SK-MEL-5 (cell line): ENCODE results near the gene RIC3. TPM values are rescaled to one million over a fixed set of nuclear protein-coding genes. Genes with fewer than 3 reads are reported as not detected.

Source experiments
- DNase-seq: peaks from one replicate; pipeline ENCODE4 v3.0.0-alpha.2; 2016; ENCODE audit warnings: low read depth, low spot score
- in situ Hi-C: cut with HindIII; loops from 2 replicates; pipeline ENCODE4 v1.10.0; 2016; ENCODE audit warnings: low sequenced_read_pairs, high pct_unique_total_duplicates, low pct_unique_long_range_greater_than_20kb
- total RNA-seq: library from RNA; depleted of rRNA; stranded (reverse); fragments of >200 nt; shearing (Covaris generic); gene quantifications from 2 replicates; pipeline ENCODE4 v1.2.3, GENCODE V29; 2014

The RIC3 gene
- total RNA-seq, 1 experiment from 2014 or later, result 0.34 TPM

DNA sequence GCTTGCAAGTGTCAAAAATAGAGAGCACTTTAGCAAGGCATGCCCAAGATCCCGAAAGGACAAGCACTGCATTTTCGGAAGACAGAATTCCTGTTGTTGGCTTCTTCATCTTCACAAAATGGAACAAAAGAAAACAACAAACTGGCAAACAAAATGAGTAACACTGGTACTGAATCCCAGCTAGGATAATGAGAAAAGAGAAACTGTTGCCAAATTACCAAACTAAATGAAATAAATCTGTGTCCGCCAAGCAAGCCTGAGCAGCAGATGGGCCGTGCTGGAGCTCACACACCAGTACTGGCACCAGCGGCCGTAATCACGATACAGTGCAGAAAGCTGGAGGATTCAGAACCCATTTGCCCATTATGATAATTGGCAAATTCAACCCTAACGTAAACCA, 57.2 kb downstream of the RIC3 start:
- no peak for DNase-seq
- in situ Hi-C loops, result no loop called here

- in situ Hi-C loops, result no loop called here
Observed at GRCh38 chr11:8110396-8110795, 58.4 kb downstream of the RIC3 start.

DNA sequence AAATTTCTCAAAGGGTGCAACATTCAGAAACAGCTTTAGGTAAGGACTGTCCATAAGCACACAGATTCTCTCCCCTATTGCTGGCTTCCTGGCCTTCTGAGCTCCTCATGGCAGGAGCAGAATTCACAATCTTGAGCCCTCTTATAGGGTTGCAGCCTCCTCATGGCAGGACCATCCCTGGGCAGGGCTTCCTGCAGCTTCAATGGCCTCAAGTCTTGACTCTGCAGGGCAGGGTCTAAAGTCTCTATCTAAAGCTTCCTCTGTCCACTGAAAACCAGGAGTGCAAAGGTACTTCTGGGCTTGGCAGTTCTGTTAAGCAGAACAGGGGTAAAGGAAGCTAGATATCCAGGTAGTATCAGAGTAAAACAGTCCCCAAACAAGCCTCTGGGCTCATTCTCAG, 59.1 kb downstream of the RIC3 start:
- DNase-seq, result no peak
- in situ Hi-C loops, result no loop called here

More at GRCh38 chr11:8110396-8110795, 58.4 kb downstream of the RIC3 start:
- DNase-seq, result no peak

DNA sequence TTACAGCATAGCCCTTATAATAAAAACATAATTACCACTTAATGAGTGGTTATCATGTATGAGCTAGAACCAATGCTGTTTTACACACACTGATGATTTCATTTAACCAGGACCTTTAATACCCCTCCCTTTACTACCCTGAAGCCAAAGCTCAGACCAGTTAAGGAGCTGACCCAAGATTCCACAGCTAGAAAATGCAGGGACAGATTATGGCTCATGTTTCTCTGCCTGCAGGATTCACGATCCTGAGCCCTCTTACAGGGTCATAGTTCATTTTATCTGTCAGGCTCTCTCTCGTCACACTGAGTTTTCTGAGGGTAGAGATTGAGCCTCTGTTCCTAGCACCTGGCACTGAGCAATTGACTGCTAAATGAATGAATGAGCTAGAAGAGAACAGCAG, 60.4 kb downstream of the RIC3 start:
- in situ Hi-C loops, result no loop called here
- DNase-seq, result no peak

DNA sequence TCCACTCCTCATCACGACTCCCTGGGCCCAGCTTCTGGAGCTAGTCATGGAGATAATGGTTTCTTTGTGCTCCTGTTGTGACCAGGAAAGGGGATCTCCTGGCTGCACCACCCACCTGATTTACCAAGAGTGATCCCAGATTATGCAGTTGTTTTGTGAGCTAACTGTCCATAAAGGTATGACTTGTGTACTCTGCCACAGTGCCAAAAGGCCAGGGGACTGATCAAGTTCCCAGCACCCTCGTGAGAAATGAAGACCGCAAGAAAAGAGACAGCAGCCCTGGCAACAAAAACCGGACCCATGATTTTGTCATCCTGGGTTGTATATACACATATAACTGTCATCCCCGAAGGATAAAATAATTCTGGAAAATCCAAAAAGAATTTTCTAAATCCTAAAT, 61.2 kb downstream of the RIC3 start:
- in situ Hi-C loops, result no loop called here
- no peak for DNase-seq

DNA sequence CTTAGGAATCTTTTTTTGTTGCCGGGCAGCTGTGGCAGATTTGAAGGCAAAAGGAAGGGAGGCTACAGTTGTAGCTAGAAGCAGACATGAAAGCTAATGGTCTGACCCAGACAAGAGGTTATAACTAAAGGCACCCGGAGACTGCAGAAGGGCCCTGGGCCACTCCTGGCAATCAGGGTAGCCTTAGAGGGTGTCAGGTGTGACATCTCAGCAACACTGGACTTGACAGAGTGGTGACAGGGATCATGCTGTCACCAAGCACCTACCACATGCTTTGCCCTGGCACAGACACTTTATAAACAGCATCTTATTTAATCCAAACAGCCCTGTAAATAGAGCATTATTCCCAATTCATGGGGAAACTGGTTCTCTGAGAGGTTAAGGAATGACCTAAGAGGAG, 62.1 kb downstream of the RIC3 start:
- in situ Hi-C loops, result no loop called here
- DNase-seq, result no peak

GRCh38 chr11:8105666-8106065, 63.2 kb downstream of the RIC3 start:
- in situ Hi-C loops, result no loop called here
- DNase-seq, result no peak

GRCh38 chr11:8105133-8105532, 63.7 kb downstream of the RIC3 start:
- DNase-seq, result no peak
- in situ Hi-C loops, result no loop called here

DNA sequence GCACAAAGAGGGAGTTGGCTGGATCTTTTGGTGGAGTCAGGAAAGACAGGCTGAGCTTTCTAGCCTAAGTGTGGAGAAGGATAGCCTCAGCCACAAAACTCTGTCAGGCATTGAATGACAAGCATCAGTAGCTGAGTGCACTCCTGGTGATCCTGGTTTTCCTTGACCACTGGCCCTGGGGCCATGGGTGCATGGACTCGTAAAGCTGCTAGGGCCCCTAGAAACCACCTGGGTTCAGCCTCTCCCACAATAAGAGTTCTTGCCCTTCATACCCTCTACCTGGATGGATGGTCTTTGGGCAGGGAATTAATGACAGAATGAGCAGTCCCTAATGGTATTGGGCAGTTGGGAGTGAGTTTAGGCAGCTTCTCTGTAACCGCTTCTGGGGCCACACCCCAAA, 64.9 kb downstream of the RIC3 start:
- no peak for DNase-seq
- in situ Hi-C loops, result no loop called here

DNA sequence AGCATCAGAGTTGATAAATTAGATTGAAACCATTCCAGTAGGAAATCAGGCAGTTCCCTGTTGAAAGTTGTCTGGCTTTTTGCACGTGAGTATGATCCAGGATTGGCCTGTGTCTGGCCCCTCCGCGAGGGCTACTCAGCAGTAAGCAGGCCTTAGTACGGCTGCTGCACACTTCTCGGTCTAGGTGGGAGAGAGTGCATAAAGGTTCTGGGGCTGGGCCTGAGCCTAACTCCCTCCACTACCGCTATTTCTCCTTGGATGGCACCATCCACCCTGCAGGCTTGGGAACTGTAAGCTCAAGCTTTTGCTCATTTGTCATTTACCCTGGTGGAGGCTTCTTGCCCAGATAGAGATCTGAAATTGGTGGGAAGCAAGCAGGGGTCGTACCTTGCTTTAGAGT, 65.9 kb downstream of the RIC3 start:
- DNase-seq, result no peak
- in situ Hi-C loops, result no loop called here

- no peak for DNase-seq
- in situ Hi-C loops, result no loop called here
Observed at GRCh38 chr11:8102296-8102915, 66.4 kb downstream of the RIC3 start.

DNA sequence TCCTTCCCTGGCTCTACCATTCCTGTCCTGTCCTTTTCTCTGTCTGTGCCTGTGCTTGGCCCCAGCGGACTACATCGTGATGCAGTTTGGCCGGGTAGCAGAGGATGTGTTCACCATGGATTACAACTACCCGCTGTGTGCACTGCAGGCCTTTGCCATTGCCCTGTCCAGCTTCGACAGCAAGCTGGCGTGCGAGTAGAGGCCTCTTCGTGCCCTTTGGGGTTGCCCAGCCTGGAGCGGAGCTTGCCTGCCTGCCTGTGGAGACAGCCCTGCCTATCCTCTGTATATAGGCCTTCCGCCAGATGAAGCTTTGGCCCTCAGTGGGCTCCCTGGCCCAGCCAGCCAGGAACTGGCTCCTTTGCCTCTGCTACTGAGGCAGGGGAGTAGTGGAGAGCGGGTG, 67.4 kb downstream of the RIC3 start:
- DNase-seq, result no peak
- in situ Hi-C loops, result no loop called here

DNA sequence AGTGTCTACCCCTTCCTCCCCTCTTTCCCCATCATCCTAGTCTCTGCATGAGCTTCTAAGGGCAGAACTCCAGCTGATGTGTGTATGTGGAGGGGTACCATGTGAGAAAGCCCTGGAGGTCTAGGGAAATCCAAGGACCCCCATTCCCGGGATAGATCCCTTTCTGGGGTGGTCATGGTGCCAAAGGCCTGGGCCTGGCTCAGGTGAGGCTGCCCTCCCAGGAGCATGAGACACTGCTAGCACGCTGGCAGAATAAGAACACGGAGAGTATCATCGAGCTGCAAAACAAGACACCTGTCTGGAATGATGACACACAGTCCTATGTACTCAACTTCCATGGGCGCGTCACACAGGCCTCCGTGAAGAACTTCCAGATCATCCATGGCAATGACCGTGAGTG, 68.2 kb downstream of the RIC3 start:
- no peak for DNase-seq
- in situ Hi-C loops, result no loop called here

DNA sequence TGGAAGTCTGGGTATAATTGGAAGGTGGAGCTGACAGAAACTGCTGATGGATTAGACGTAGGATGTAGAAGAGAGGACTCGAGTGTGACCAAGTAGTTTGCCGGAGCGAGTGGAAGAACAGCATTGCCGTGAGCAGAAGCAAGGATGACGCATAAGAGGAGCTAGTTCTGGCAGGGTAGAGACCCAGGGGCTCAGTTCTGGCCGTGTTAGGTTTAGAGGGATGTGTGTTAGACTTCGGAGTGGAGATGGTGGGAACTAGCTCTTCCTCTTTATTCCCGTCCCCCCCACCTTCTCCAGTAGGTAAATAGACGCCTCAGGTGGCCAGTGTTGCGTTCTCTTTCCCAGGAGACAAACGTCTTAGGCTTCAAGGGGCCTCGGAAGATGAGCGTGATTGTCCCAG, 68.7 kb downstream of the RIC3 start:
- DNase-seq, result no peak
- in situ Hi-C loops, result no loop called here

GRCh38 chr11:8099291-8099899, 69.4 kb downstream of the RIC3 start:
- in situ Hi-C loops, result no loop called here
- peak; percentile 81 for DNase-seq

DNA sequence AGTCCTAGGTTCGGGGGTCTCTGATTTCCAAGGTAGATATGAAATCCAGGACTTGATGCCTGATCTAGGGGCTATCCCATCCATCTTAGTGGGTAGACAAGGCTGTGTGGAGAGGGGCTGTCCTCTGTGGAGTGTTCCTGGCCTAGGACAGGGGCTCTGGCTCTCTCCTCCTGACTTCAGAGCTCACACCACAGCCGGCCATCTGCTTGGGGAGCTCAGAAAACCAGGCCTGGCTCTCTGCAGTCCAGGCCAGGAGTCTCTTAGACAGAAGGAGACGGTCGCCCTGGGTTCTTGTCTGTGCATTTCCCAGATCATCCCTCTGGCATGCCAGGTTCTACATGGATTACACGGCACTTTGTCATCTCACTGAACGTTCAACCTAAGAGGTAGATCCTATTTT, 69.9 kb downstream of the RIC3 start:
- in situ Hi-C loops, result no loop called here

DNA sequence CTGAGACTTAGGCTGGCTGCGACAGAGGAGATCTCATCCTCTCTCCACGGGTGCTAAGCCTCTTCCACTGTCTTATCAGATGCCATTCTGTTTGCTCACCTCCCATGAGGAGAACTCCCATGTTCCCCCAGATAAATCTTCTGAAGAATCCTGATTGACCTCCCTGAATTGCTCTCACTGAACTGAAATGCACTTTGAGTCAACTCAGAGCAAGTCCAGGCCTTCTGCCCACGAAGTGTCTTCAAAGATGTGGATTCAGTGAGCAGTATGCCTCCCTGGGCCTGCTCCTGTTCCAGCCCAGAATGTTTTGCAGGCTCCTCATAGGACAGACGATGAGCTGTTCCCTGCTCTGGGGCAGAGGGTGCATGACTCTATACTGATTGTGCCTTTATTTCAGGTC, 70.5 kb downstream of the RIC3 start:
- DNase-seq, result no peak
- in situ Hi-C loops, result no loop called here

More for the DNA sequence above, 69.9 kb downstream of the RIC3 start:
- DNase-seq, result no peak

DNA sequence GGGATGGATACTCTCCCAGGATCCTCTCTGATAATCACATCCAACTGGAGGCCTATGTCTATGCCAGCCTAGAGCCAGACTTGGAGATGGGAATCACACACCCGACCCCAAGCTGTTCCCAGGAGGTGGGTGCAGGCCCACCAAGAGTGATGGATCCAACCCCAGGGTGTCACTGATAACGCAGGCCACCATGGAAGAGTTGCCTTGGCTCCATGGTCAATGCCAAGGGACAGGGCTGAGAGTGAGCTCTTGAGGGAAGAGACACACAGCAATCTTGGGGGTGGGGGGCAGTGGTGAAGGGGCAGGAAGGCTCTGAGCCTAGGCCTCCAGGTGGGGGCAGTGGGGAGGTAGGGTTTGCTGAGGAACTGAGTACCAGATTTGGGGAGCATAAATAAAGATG, 70.9 kb downstream of the RIC3 start:
- in situ Hi-C loops, result no loop called here

GRCh38 chr11:8097468-8097867, 71.4 kb downstream of the RIC3 start:
- DNase-seq, result no peak
- in situ Hi-C loops, result no loop called here

More for the DNA sequence above, 70.9 kb downstream of the RIC3 start:
- DNase-seq, result no peak

- DNase-seq, result no peak
- in situ Hi-C loops, result no loop called here
Observed at GRCh38 chr11:8097062-8097461, 71.8 kb downstream of the RIC3 start.
